Right renal pelvis (tissue), 4 donors: Measurements from ENCODE around the gene GRPEL1. TPM values are rescaled to one million over a fixed set of nuclear protein-coding genes. Genes with fewer than 3 reads are reported as not detected.

ENCODE experiments used
- polyA plus RNA-seq, 4 donors: library from polyadenylated mRNA; unstranded; fragments of 120-200 nt; gene quantifications; one replicate each; pipeline ENCODE4 v1.2.1, GENCODE V29; 2013; ENCODE audit not compliant: insufficient read length in 4 of 4

GRPEL1 gene
- polyA plus RNA-seq, 4 donors = 35.7 to 41.0 (median 38.3) TPM

Other genes with a start within 250 kb of the GRPEL1 start
- 10 to 100 TPM; 55.9 to 67.6 (median 62.0) TPM for gene TBC1D14, start 158.2 kb downstream of the GRPEL1 start, polyA plus RNA-seq
- gene TADA2B, start 24.7 kb downstream of the GRPEL1 start, polyA plus RNA-seq = 10 to 100 TPM; 20.9 to 23.1 (median 22.2) TPM
- 1 to 10 TPM; 6.7 to 9.8 (median 8.7) TPM for gene SORCS2, start 124.5 kb upstream of the GRPEL1 start, polyA plus RNA-seq